Astrocyte (in vitro differentiated cells and primary cell): ENCODE measurements around the gene MEP1A.

Experiments
- CTCF ChIP-seq: IDR thresholded peaks from 2 replicates; pipeline ENCODE4 v1.5.1; 2011; ENCODE audit warnings: low read depth, mild to moderate bottlenecking, inconsistent platforms, low read length, moderate library complexity; ENCODE audit not compliant: insufficient read depth
- EZH2 ChIP-seq: IDR thresholded peaks from 2 replicates; pipeline ENCODE4 v1.6.1; 2012; ENCODE audit warnings: mild to moderate bottlenecking, low read length, inconsistent platforms; ENCODE audit not compliant: insufficient read depth

- TF ChIP-seq EZH2 (no peak), CTCF (no peak)
Measured at GRCh38 chr6:46763466-46763865, 29.7 kb upstream of the MEP1A start.
